NCI-H774 (cell line): Measurements from ENCODE around the gene CAMK1D.

ENCODE experiments used
- DNase-seq: peaks from one replicate; lab custom pipeline; 2025; lab: John Stamatoyannopoulos, UW

The CAMK1D gene

DNA sequence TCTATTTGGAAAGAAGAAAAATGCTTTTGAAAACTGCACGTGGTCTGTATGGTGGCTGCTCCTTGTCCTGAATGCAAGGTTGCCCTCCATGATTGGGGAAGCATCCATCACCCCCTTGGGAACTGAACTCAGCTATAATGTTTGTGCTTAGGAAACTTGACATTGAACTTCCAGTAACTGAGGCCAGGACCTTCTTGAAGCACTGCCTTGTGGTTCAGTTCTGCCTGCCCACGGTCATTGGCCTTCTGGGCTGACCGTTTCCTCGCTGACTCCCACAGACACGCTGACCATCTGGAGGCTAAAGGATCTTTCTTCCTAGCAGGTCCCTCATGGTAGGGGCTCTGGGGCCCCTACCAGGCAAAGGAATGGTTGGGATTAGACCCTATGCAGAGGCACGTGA lies 247.8 kb downstream of the CAMK1D start:
- DNase-seq, result no peak

DNA sequence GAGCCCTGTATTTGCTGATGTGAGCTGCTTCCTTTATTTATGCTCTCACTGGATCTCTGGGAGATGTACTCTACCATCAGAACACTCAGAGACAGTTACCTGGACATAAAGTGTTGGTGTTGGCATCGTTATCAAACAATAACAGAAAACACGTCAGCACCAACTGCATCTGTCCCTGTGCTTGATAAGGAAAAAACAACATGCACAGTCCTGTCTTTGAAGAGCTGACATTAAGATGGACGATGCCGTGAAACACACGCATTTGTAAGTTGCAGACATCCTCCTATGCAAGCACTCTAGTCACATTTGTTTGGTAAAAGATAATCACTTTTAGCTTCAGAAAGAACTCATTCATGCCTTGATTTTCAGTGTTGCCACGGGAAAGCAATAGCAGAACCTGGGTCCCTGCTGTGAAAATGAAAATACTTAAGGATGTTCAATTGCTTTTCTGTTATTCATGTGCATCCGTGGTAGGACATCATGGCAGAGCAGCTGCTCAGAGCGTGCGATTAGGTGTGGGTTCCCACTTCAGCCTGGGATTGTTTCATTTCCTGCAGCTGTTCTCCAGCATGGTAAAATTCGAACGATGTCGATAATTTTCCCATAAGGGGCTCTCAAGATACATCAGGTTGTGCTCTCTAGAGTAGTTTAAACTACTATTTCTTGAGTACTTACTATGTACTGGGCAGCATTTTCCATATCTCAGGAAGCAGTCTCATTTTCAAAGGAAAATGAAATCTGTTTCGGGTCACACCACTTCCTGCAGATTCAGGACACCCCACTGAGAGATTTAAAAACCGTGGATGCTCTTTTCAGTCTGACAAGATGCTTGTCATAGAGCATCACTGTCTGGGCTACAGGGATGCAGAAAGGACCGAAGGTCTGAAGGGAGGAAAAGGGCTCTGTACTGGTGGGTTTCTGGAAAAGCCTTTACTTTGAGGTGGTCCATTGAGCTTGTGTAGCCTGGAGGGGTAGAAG lies 248.7 kb downstream of the CAMK1D start:
- DNase-seq, result peak; percentile 35

DNA sequence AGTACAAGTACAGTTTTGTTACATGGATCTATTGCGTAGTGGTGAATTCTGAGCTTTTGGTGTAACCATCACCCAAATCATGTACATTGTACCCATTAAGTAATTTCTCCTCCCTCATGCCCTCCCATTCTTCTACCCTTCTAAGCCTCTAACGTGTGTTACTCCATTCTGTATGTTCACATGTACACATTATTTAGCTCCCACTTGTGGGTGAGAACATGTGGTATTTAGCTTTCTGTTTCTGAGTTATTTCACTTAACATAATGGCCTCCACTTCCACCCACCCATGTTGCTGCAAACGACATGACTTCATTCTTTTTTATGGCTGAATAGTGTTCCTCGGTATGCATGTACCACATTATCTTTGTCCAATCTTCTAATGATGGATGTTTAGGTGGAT lies 251.3 kb downstream of the CAMK1D start:
- no peak for DNase-seq

DNA sequence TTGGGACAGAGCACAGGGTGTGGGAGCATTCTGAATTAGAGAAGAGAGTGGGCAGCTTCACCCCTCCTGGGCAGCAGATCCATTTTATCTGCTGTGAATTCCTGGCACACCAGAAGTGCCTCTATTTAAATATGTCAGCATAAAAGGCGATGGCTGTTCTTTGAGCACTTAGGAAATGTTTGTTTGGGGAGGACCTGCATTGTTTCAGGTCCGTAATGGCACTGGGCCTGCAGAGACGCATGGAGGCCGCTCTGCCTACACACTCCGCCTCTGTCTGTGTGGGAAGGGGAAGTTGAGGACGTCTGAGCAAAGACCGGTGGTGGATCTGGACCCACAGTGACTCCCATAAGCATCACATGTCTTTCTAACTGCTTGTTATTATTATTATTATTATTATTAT lies 253.2 kb downstream of the CAMK1D start:
- peak; percentile 25 for DNase-seq

DNA sequence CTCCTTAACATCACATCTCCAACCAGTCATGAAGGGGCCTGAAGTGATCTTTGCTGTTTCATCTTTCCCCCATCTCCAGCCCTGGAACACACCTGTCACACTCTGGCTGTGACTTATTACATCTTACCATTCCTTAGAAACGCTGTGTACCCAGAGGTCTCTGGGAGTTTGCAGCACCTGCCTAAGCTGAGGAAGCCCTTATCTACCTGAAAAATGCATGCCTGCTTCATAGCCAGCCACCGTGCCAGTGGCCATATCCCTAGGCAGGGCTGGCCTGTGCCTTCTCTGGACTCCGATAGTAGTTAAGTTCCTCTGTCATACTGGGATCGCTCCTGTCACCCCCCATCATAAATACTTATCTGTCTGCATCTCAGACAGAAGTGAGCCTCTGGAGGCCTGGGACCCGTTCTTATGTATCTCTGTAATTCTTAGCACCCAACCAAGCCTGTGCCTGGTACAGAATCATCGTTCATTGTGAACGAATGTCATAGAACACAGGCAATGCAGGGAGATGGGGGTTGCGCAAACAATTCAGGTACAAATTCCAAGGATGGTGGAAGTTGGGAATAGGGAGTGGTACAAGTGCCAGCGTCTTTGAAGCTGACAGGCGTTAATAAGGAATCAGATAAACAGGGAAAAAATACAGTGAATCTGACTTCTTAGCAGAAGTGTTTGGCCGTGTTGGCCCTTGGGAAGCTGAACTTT lies 254.6 kb downstream of the CAMK1D start:
- no peak for DNase-seq

DNA sequence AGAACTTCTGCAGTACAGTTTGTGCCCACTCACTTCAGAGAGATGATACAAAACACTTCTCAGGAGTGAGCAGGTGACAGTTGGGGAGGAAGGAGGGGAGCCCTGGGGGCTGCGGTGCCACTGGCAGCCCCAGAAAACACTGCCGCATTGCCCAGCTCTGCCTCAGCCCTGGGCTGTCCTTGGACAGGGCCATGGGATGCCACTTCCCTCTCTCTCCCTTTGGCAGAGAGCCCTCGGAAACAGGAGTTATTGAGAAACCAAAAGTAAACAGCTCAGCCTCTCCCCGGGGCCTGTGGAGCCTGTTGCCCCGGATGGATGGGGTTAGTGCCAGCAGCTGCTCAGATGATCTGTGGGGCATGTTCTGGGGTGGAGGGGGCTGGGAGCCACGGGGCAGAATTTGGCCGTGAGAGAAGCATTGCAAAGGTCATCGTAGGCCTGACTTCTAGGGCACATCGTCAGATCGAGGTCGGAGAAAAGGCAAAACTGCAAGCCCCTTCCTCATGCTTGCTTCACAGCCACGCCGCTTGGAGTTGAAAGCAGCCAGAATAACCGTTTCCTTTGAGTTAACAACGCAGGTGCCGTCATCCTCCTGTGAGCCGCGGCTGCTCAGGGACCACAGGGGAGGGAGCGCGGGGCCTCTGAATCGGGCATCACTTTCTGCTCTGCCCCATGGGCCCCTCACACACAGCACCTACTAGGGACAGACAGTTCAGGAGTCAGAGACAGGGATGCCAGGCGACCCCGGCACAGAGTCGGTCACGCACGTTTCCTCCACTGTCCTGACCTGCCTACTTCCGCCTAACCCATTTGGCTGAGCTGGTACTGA lies 256.4 kb downstream of the CAMK1D start:
- peak; percentile 75 for DNase-seq

DNA sequence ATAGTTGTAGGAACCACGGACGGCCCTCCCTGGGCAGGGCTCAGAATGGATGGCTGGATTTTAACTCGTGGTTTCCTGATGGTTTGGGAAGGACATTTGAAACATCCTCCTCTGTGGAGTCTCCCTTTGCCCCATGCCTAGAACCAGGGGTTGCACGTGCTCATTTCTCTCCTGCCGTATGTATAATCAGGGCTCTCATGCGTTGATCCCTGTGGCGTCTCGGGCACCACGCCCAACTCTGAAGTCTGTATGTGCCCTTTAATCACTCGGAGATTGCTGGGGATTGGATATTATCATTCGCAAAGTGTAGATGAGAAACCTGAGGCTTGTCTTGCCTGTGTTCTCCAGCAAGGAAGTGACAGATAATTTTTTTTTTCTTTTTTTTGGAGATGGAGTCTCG lies 257.1 kb downstream of the CAMK1D start:
- no peak for DNase-seq

DNA sequence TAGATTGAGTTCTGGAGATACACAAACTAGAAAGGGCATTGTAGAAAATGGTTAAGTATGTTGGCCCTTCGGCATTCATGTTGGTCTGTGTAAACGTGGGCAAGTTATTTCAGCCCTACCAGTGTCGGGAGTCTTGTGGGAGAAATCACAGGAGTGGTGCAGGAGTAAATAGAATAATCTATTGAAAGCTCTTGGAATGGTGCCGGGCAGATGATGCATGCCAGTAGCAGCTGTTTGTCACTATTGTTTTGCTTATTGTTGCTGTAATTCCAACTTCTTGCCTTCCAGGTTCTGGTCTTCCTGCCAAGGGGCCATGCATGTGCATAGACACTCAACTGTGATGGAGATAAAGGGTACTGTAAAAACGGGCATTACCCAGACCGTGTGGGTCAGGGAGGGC lies 259.4 kb downstream of the CAMK1D start:
- no peak for DNase-seq

DNA sequence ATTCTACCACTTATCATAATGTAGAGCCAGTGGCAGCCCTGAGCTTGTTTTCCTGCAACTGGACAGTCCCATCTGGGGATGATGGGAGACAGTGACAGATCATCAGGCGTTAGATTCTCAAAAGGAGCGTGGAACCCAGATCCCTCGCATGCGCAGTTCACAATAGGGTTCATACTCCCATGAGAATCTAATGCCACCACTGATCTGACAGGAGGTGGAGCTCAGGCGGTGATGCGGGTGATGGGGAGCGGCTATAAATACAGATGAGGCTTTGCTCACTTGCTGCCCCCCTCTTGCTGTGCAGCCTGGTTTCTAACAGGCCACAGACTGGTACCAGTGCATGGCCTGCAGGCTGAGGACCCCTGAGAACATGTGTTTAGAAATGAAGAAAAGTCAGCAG lies 260.1 kb downstream of the CAMK1D start:
- no peak for DNase-seq

DNA sequence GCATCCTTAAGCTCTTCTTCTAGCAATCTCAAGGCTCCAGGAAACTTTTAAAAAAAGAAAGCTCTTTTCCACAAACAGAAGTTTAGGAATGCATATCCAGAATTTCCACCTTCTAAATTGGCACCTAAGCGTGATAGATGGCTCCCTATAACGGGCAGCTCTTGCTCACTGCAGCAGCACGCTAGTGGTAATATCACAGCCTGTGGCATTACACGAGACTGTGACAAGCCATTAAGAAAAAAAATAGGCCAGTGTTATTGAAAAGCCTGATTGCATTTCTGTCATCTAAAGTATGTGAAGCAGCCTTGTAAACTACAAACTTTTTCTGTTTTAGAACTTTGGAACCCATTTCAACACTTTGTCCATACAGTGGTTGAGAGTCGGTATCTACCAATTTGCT lies 263.8 kb downstream of the CAMK1D start:
- no peak for DNase-seq

DNA sequence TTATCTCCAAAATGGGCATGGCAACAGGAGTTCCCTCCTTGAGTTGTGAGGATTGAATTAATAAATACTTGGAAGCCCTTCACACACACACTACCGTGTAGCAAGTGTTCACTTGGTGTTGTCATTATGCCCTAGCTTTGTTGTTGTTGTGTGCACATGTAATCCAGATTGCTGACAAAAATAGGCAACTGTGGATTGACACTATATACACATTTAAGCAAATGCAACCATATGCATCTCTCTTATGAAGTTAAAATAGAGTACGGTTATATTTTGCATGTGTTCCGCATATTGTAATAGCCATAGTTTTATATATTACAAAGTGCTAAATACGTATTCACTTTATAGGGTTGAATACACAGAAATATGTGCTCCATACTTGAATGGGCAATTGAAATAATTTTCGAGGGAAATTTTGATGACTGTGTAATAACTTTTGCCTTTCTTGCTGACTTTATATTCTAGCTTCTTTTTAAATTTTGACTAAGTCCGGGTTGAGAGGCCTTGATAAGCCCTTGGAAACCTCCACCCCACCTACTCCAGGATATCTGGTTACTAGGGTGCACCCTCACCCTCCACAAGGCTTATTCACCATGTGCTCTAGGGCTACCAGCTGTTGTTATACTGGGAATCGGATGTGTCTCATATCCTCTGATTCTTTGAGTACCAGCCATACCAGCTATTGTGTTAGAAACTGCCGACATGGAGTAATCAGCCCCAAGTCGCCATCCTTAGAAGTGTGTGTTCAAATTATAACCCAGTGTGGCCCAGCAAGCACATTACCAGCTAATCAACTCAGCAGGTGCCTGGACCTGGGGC lies 265.0 kb downstream of the CAMK1D start:
- DNase-seq, result no peak

DNA sequence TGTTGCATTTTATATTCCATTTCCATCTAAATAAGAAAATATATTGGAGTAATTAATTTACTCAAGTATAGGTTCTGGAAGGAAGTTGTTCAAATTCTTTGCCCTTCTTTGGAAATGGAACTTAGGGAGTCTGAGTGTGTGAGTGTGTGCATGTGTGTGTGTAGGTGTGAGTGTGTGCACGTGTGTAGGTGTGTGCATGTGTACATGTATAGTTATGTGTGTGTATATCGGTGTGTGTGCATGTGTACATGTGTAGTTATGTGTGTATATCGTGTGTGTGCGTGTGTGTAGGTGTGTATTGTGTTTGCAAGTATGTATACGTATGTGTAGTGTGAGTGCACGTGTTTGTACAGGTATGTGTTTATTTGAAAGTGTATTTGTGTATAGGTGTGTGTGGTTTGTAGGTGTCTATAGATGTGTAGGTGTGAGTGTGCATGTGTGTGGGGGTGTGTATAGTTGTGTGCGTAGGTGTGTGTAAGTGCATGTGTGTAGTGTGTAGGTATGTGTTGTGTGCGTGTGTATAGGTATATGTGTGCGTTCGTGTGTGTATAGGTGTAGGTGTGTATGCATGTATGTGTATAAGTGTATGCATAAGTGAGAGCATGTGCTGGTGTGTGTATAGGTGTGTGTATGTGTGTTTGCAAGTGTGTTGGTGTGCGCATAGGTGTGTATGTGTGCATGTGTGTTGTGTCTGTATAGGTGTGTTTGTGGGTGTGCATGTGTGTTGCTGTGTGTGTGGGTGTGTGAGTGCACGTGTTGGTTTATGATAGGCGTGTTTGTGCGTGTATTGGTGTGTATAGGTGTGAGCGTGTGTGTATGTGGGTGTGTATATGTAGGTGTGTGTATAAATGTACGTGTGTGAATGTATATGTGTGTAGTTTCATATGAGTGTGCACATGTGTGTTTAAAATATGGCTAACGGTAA lies 266.2 kb downstream of the CAMK1D start:
- DNase-seq, result no peak

DNA sequence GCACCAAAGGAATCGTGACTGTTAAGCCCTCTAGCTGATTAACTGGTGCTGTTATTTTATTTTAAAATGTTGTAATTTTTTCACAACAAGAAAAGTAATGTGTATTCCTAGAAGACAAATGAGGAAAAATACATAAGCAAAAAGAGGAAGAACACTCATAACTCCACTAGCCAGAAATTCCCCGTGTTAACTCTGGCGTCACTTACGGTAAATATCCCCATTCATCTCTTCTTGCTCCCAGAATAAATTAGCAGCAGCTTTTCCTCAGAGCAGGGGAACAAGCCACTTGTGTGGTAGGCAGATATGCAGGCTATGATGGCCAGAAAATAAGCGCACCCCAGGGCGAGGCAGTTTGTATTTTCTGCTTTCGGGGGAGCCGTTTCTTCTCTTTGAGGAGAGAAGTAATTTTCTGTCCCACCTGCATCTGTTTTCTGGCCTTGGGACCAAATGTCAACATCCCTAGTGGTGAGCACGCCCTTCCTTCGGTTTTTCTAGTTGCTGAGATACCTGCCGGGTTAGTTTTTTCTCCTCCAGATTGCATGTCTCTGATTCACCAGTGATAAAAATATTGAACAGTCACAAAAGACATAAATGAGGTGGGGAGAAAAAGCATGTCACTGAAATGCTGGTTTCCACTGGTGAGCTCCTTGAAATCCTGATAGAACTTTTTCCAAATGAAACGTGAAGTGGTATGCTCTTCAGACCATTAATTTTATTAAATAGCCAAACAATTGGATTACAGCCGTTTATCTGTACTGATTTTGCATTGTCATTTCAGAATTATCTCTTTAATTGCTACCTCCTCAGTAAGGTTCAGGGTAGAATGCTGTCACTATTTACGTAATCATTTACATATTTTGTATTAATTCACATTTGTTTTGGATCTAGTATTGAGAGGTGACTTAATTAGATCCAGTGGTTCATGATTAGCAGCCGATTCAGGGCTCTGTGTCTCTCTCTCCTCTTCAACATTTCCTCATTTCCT lies 268.1 kb downstream of the CAMK1D start:
- no peak for DNase-seq

DNA sequence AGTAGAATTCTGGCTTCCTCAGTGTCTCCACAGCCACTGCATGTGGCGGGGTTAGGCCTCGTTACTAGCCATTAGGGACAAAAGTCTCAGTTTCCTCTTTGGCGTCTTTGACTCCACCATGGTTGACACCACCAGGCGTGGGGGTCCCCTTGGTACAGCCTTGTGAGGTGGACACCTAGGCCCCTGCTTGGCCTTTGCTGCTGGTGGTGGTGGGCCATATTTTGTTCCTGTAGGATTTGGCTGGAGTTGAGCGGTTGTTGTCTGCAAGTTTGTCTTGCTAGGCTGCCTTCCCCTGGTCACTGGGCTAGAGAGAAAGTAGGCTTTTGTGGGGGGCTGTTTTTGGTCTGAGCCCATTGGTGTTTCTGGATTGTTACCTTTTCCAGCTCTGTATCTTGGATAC lies 272.7 kb downstream of the CAMK1D start:
- no peak for DNase-seq

DNA sequence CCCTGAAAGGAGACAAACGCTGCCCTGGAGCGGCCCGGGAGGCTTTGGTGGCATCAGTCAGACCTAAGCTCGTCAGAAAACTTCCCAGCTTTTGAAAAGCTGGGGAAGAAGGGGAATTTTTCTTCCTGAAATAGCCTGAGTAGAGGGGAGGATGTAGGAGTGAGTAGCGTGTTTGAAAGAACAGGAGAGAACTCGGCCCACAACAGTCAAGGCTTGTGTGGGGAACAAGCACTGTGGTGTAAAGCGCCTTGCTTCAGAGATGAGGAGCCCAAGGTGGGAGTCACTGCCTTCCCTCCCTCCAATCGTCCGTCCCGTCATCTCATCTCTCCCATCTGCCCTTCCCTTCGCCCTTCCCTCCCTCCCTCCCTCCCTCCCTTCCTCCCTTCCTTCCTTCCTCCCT lies 273.3 kb downstream of the CAMK1D start:
- DNase-seq, result no peak

DNA sequence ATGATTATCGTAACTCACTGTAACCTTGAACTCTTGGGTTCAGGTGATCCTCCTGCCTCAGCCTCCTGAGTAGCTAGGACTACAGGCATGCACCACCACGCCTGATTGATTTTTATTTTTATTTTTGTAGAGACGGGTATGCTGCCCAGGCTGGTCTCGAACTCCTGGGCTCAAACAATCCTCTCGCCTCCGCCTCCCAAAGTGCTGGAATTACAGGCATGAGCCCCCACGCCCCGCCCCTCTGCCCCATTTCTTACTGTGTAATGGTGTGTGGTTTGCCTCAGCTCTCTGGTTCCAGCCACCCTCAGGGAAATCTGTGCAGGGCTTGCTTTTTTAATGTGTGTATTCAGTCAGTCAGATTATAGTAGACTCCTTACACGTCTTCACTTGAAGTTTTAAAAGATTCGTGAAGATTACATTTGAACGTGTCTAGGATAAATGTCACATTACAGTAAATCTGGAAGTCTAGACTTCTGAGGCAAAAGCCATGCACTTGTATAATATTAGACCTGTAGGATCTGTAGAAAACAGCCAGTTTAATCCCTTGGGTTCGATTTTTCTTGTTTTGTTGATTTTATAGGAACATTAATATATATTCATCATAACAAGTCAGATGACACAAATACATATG lies 276.2 kb downstream of the CAMK1D start:
- no peak for DNase-seq

DNA sequence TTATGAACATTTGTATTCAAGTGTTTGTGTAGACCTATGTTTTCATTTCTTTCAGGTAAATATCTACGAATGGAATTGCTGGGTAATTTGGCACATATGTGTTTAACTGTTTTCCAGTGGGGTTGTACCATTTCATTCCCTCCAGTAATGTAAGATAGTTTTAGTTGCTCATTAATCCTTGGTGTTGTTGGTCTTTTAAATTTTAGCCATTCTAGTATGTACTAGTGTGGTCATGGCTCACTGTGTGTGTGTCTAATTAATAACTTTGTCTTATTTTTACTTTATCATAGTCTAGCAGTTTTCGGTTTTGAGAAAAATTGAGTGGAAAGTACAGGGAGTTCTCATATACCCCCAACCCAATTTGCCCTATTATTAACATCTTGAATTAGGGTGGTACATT lies 278.8 kb downstream of the CAMK1D start:
- no peak for DNase-seq

DNA sequence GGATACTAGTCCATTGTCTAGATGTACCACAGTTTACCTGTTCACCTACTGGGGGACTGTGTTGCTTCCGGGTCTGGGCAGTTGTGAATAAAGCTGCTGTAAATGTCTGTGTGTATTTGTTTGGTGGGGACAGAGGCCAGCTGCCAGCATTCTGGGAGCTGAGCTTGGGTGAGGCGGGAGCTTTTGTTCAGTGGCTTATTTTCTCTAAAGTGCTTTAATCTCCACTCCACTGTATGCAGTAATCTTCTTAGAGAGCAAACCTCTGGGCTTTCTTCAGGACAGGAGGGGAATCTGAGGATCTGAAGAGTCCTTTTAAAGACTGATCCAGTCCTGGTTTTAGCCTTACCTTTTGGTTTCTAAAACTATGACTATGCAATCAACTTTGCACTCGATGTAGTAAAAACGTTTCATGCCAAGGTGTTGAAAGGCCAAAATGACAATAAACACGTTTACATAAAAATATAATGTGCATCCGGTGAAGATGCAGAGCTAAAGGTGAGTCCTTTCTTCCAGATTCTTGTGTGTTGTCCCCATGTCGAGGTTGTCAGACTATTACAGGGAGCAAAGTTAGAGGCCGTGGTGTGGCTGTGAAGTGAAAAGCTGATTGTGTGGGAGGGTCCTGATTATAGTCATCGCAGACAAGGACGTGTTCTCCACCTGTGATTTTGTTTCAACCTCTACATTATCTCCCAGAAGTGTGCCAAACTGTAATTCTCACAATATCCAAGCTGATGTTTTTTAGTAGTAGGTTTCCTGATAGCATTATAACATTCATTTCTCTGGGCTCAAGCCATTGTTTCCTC lies 279.8 kb downstream of the CAMK1D start:
- DNase-seq, result peak; percentile 76
